WI38 (cell line): ENCODE data around the gene TNFAIP3.

Source experiments
- H3K4me3 ChIP-seq: 2 replicates; pipeline ENCODE4 v1.5.1; 2011; ENCODE audit warnings: low read depth, mild to moderate bottlenecking, control low read depth, low read length
- CTCF ChIP-seq: IDR thresholded peaks from 2 replicates; pipeline ENCODE4 v1.5.1; 2012; ENCODE audit warnings: low read depth, mild to moderate bottlenecking, control low read depth, low read length

The TNFAIP3 gene

DNA sequence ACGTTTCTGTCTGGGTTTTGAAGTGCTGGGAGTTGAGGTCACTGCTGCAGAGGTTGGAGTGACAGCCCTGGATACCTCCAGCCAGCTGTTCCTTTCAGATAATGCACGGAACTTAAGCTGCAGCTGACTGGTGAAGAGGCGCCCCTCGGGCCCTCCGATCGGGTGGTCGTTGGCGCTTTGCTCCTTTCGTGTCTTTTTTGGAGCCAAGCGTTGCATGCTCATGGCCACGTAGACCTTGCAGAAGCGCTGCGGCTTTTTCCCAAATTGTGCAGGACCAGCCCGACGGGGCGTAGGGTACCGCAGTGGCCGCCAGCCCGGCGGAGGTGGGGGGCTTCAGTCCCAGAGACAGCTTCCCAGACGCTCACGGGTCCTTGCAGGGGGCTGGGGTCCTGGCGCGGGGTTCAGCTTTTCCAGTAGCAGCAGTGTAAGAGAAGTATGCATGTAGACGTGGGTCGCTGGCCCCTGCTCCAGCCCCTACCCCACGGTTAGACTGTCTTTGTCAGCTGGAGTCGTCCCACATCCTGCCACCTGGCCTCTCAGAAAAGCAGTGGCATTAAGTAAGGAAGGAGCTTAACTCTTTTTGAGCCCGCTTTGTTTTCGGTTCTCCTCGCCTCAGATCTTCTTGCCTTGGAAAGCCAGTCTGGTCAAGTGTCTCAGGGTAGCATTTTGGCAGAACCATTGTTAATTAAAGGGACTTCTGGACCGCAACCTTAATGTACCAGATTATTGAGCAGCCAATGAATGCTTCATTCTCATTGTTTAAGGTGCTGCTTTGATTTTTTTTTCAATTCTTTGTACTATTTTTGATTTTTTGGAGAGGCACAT, 838 bp downstream of the TNFAIP3 start:
- peak overlapping the region; percentile 78 for H3K4me3 ChIP-seq
- TF ChIP-seq CTCF: no peak

DNA sequence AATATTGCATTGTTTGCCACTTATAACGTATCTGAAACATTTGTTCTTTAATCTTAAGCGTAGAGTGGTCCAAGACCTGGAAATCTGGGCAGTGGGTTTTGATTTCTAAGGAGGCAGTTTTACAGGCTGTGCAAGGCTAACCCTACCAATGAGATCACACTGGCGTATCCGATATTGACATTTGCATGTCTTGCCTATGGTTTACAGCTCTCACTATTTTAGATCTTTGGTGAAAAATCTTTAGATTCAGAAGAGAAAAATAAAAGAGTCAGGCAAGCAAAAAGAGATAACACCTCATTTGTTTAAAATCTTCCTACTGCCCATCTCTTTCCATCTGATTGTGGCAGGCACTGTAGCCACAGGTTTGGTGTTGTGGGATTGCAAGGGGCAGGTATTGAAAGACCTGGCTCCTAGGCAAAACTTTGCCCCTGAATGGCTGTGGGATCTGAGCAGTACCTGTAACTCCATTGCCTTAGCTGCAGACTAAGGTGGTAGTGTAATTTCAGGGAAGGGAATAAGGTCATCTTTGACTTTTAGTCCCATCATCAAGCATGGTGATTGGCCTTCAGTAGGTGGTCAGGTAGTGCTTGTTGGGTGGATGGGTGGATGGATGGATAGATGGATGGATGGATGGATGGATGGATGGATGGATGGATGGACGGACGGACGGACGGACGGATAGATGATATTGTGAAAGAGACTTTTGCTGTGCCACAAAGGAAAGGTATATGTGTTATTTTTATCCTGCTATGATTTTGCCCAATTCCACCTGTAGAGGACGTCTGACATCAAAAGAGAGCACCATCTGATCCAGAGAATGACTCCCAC, 1.9 kb downstream of the TNFAIP3 start:
- no peak for TF ChIP-seq CTCF
- peak overlapping the region; percentile 78 for H3K4me3 ChIP-seq

- H3K4me3 ChIP-seq: peak overlapping the region; percentile 78; the same call in 1 of the 2 replicates
- no peak for TF ChIP-seq CTCF
These were observed 2.7 kb downstream of the TNFAIP3 start for GRCh38 chr6:137869549-137870307.

GRCh38 chr6:137870308-137870644, 3.2 kb downstream of the TNFAIP3 start:
- no peak overlapping the region for H3K4me3 ChIP-seq
- no peak for TF ChIP-seq CTCF

DNA sequence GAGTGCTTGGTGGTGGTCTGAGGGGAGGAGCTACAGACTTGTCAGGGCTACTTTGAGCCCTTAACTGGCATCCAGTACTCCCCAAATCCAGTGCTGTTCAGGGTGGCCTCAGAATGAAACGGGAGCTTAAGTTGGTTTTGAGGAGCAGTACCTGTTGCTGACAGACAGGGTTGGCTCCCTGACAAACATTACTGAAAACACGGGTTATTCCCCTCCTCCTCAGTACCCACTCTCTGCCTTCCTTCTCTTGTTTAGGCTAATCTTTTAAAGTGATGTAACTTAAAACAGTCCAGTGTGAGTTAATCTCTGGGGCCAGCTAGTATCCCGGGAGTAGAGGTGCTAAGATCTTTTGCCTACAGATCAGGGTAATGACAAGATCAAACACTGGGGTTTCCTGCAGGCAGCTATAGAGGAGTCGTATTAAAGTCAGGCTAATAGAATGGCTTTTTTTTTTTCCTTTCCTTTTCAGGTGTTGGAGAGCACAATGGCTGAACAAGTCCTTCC, 3.7 kb downstream of the TNFAIP3 start:
- no peak overlapping the region for H3K4me3 ChIP-seq
- no peak for TF ChIP-seq CTCF

GRCh38 chr6:137871291-137871690, 4.2 kb downstream of the TNFAIP3 start:
- no peak for TF ChIP-seq CTCF
- H3K4me3 ChIP-seq: no peak overlapping the region
